H1 (cell line): Measurements from ENCODE around the gene ATP13A3. TPM values are rescaled to one million over a fixed set of nuclear protein-coding genes. Genes with fewer than 3 reads are reported as not detected.

ENCODE experiments used
- CTCF ChIA-PET: fragments of 300-600 bp; sonication (Branson Sonifier 250); formaldehyde crosslinking; loops from one replicate; lab custom pipeline; 2021; ENCODE audit not compliant: partially characterized antibody; lab: Charles Lee
- POLR2A ChIA-PET: fragments of 300-600 bp; sonication (Branson Sonifier 250); formaldehyde crosslinking; loops from one replicate; lab custom pipeline; 2021; ENCODE audit warnings: inconsistent platforms; ENCODE audit not compliant: partially characterized antibody; lab: Charles Lee
- DNase-seq, 2 experiments: peaks; one replicate each; pipeline versions ENCODE4 v3.0.0 to v3.0.0-alpha.2; 2010 to 2022; ENCODE audit warnings: low spot score in 2 of 2, low read depth in 1 of 2, mixed read lengths in 1 of 2
- FAIRE-seq: peaks from 2 replicates; lab custom pipeline; 2011; peaks lifted over from hg19 to GRCh38; lab: Jason Lieb, UNC
- H2AFZ ChIP-seq: 2 replicates; pipeline ENCODE4 v1.8.1; 2012; ENCODE audit warnings: low read length, inconsistent platforms
- H2AK5ac ChIP-seq: 2 replicates; pipeline ENCODE4 v1.6.1; 2013; ENCODE audit warnings: low read depth, low read length
- H2BK120ac ChIP-seq: replicated peaks from 2 replicates; pipeline ENCODE3; 2013; ENCODE audit warnings: low read depth, low read length, inconsistent platforms
- H2BK12ac ChIP-seq: 2 replicates; pipeline ENCODE4 v1.6.1; 2013; ENCODE audit warnings: low read depth, low read length
- H2BK15ac ChIP-seq: 2 replicates; pipeline ENCODE4 v1.6.1; 2013; ENCODE audit warnings: low read length
- H2BK20ac ChIP-seq: 2 replicates; pipeline ENCODE4 v1.6.1; 2013; ENCODE audit warnings: low read length
- H2BK5ac ChIP-seq: 2 replicates; pipeline ENCODE4 v1.6.1; 2013; ENCODE audit warnings: low read depth, low read length
- H3K14ac ChIP-seq: 2 replicates; pipeline ENCODE4 v1.6.1; 2013; ENCODE audit warnings: inconsistent platforms; ENCODE audit not compliant: insufficient read length
- H3K18ac ChIP-seq: 2 replicates; pipeline ENCODE4 v1.6.1; 2013; ENCODE audit warnings: low read length; ENCODE audit errors: extremely low read depth
- H3K23ac ChIP-seq: 2 replicates; pipeline ENCODE4 v1.6.1; 2013; ENCODE audit warnings: inconsistent platforms; ENCODE audit not compliant: insufficient read length
- H3K23me2 ChIP-seq: 2 replicates; pipeline ENCODE4 v1.6.1; 2013; ENCODE audit warnings: low read depth, low read length
- H3K27ac ChIP-seq: 2 replicates; pipeline ENCODE4 v1.6.1; 2011; ENCODE audit warnings: low read depth, low read length, inconsistent platforms
- H3K27me3 ChIP-seq, 4 experiments: replicated peaks in 1 of 4; 1 replicate in 1 of 4; 2 replicates in 3 of 4; pipeline versions ENCODE4 v1.6.1 to v1.8.1; 2011 to 2013; ENCODE audit warnings: low read length in 3 of 4, mild to moderate bottlenecking in 3 of 4, inconsistent platforms in 2 of 4, mixed read lengths in 2 of 4, moderate library complexity in 1 of 4; ENCODE audit not compliant: control insufficient read depth in 3 of 4, insufficient read depth in 3 of 4; ENCODE audit errors: extremely low read depth in 1 of 4
- H3K36me3 ChIP-seq, 4 experiments: 2 replicates each; pipeline versions ENCODE4 v1.6.1 to v1.8.1; 2011 to 2013; ENCODE audit warnings: mild to moderate bottlenecking in 4 of 4, low read length in 3 of 4, moderate library complexity in 2 of 4, control low read depth in 1 of 4, inconsistent platforms in 1 of 4; ENCODE audit not compliant: insufficient read depth in 4 of 4, control insufficient read depth in 2 of 4
- H3K4ac ChIP-seq: replicated peaks from 2 replicates; pipeline ENCODE3; 2013; ENCODE audit warnings: low read length, low read depth, mixed read lengths, inconsistent platforms; ENCODE audit not compliant: insufficient read length
- H3K4me1 ChIP-seq, 4 experiments: replicated peaks in 1 of 4; 1 replicate in 1 of 4; 2 replicates in 3 of 4; pipeline versions ENCODE4 v1.6.1 to v1.8.1; 2011 to 2013; ENCODE audit warnings: low read length in 3 of 4, inconsistent platforms in 2 of 4, mixed read lengths in 1 of 4; ENCODE audit not compliant: insufficient read depth in 4 of 4, control insufficient read depth in 3 of 4
- H3K4me2 ChIP-seq, 2 experiments: 2 replicates each; pipeline versions ENCODE4 v1.6.1 to v1.8.1; 2011 to 2013; ENCODE audit warnings: low read depth in 2 of 2, low read length in 2 of 2, control low read depth in 1 of 2, inconsistent platforms in 1 of 2, mild to moderate bottlenecking in 1 of 2; ENCODE audit not compliant: insufficient read depth in 1 of 2
- H3K4me3 ChIP-seq, 4 experiments: fragments of 200-600, 300-600 bp in 1 of 4; sonication (generic), shearing (Covaris generic), sonication (Bioruptor Twin) in 1 of 4; 2 replicates each; pipeline versions ENCODE4 v1.5.1 to v1.8.1; 2011 to 2016; ENCODE audit warnings: low read length in 4 of 4, low read depth in 3 of 4, control low read depth in 2 of 4, inconsistent platforms in 2 of 4, mild to moderate bottlenecking in 2 of 4, mixed read lengths in 1 of 4, moderate library complexity in 1 of 4; ENCODE audit not compliant: insufficient read depth in 2 of 4; ENCODE audit errors: extremely low read depth in 1 of 4
- H3K56ac ChIP-seq: replicated peaks from 2 replicates; pipeline ENCODE3; 2013; ENCODE audit warnings: low read depth, mild to moderate bottlenecking, mixed read lengths, low read length, inconsistent platforms; ENCODE audit not compliant: insufficient read length
- H3K79me1 ChIP-seq: 2 replicates; pipeline ENCODE4 v1.6.1; 2013; ENCODE audit warnings: low read depth, low read length, control low read depth
- H3K79me2 ChIP-seq, 2 experiments: 2 replicates each; pipeline versions ENCODE4 v1.6.1 to v1.8.1; 2012 to 2013; ENCODE audit warnings: low read length in 2 of 2, mild to moderate bottlenecking in 2 of 2, inconsistent platforms in 1 of 2; ENCODE audit not compliant: insufficient read depth in 2 of 2, control insufficient read depth in 1 of 2
- H3K9ac ChIP-seq, 4 experiments: replicated peaks in 1 of 4; 1 replicate in 1 of 4; 2 replicates in 3 of 4; pipeline versions ENCODE4 v1.6.1 to v1.8.1; 2011 to 2013; ENCODE audit warnings: low read depth in 3 of 4, low read length in 3 of 4, control low read depth in 2 of 4, mild to moderate bottlenecking in 2 of 4, moderate library complexity in 2 of 4, inconsistent platforms in 1 of 4; ENCODE audit errors: extremely low read depth in 1 of 4
- H3K9me3 ChIP-seq, 2 experiments: 2 replicates each; pipeline versions ENCODE4 v1.6.1 to v1.8.1; 2012 to 2013; ENCODE audit warnings: mild to moderate bottlenecking in 2 of 2, moderate library complexity in 2 of 2, control low read depth in 1 of 2, inconsistent platforms in 1 of 2, low read depth in 1 of 2, low read length in 1 of 2, mixed read lengths in 1 of 2; ENCODE audit not compliant: insufficient read depth in 2 of 2
- H4K20me1 ChIP-seq, 2 experiments: replicated peaks in 1 of 2; 2 replicates each; pipeline versions ENCODE3 to v1.8.1; 2011 to 2013; ENCODE audit warnings: inconsistent platforms in 2 of 2, low read length in 2 of 2, mild to moderate bottlenecking in 1 of 2; ENCODE audit not compliant: insufficient read depth in 2 of 2, control insufficient read depth in 1 of 2
- H4K5ac ChIP-seq: 2 replicates; pipeline ENCODE4 v1.6.1; 2013; ENCODE audit warnings: low read length, low read depth, mixed read lengths, inconsistent platforms; ENCODE audit not compliant: insufficient read length
- H4K8ac ChIP-seq: 2 replicates; pipeline ENCODE4 v1.8.0; 2013; ENCODE audit warnings: mild to moderate bottlenecking, moderate library complexity, low read length, inconsistent platforms; ENCODE audit not compliant: insufficient read depth; ENCODE audit errors: extremely low read depth
- H4K91ac ChIP-seq: replicated peaks from 2 replicates; pipeline ENCODE3; 2013; ENCODE audit warnings: low read length, mixed read lengths, inconsistent platforms; ENCODE audit not compliant: insufficient read length
- NRF1 ChIP-seq: IDR thresholded peaks from 2 replicates; pipeline ENCODE4 v1.6.1; 2011; ENCODE audit warnings: mild to moderate bottlenecking, low read depth, low read length, improper control_type of control experiment
- POLR2AphosphoS5 ChIP-seq: IDR thresholded peaks from 2 replicates; pipeline ENCODE4 v1.6.1; 2011; ENCODE audit warnings: low read depth, low read length
- RAD21 ChIP-seq, 2 experiments: IDR thresholded peaks in 1 of 2; conservative IDR thresholded peaks in 1 of 2; 2 replicates each; pipeline ENCODE4 v1.6.1; 2011; ENCODE audit warnings: low read depth in 2 of 2, low read length in 2 of 2, improper control_type of control experiment in 1 of 2, inconsistent platforms in 1 of 2, mild to moderate bottlenecking in 1 of 2, moderate library complexity in 1 of 2
- RFX5 ChIP-seq: IDR thresholded peaks from 2 replicates; pipeline ENCODE4 v1.6.1; 2011; ENCODE audit warnings: low read depth, low read length, improper control_type of control experiment, borderline replicate concordance
- SRF ChIP-seq: IDR thresholded peaks from 2 replicates; pipeline ENCODE4 v1.6.1; 2011; ENCODE audit warnings: mild to moderate bottlenecking, low read depth, low read length, moderate library complexity
- WGBS, 2 experiments: shearing (Covaris generic) in 1 of 2; methylation state at CpG; one replicate each; pipeline versions ENCODE4 v1.1.6 to v1.1.7; 2013 to 2015; ENCODE audit warnings: low lambda C conversion rate in 2 of 2, mixed read lengths in 2 of 2, inconsistent platforms in 1 of 2, low coverage in 1 of 2, missing lambda C conversion rate in 1 of 2; ENCODE audit not compliant: insufficient replicate concordance in 2 of 2, insufficient coverage in 1 of 2, insufficient read length in 1 of 2; ENCODE audit errors: extremely low coverage in 1 of 2, missing lambda C conversion rate in 1 of 2; 5-methylcytosine and 5-hydroxymethylcytosine counted together
- polyA plus RNA-seq, 7 experiments: library from polyadenylated mRNA; depleted of rRNA in 3 of 7; stranded (reverse) in 5 of 7; unstranded in 2 of 7; fragments of >200 nt in 5 of 7; fragments of 200-250 nt in 2 of 7; gene quantifications; 1 replicate in 5 of 7; 2 replicates in 1 of 7; 4 replicates in 1 of 7; pipeline versions ENCODE4 v1.2.1 to v1.2.3, GENCODE V29; 2011 to 2013; ENCODE audit warnings: missing spikeins in 2 of 7, mixed read lengths in 2 of 7
- total RNA-seq: library from RNA; stranded (reverse); fragmentation: NEBNext Ultra II Directional; extraction: Animal tissue kit (Norgen Biotek cat#: 25700); gene quantifications from 2 replicates; pipeline ENCODE4 v1.2.1, GENCODE V29; 2021

Gene ATP13A3
- total and polyA plus RNA-seq, 2 of the 8 experiments (the other 6 are each of a cell fraction or from before 2014, with no cell fraction given), result 18.6 to 92.2 TPM

DNA sequence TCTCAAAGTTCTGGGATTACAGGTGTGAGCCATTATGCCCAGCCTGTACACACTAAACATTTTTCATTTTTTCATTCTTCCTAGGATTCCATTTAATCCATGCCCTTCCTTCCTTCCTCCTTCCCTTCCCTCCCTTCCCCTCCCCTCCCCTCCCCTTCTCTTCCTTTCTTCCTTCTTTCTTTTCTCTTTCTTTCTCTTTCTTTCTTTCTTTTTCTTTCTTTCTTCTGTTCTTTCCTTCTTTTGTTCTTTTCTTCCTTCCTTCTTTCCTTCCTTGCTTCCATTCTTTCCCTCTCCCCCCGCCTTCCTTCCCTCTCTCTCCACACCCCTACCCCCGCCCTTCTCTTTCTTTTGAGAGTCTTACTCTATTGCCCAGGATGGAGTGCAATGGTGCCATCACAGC lies 40.9 kb upstream of the ATP13A3 start:
- Histone ChIP-seq H3K36me3 (no peaks in the 10 kb centered on the region), H3K27me3 (no peaks in the 10 kb centered on the region), H3K14ac (no peak overlapping the region), H3K9ac (no peak overlapping the region), H4K20me1 (no peaks in the 10 kb centered on the region), H3K4me2 (no peak overlapping the region), H2AFZ (no peak overlapping the region), H3K23ac (no peak overlapping the region), H2BK120ac (no peak overlapping the region), H4K91ac (no peak overlapping the region), H2BK5ac (no peak overlapping the region), H2BK12ac (no peak overlapping the region), H2BK20ac (no peak overlapping the region), H3K56ac (no peak overlapping the region), H2AK5ac (no peak overlapping the region), H3K4me1 (no peaks in the 10 kb centered on the region), H3K27ac (no peak overlapping the region), H4K8ac (no peak overlapping the region), H3K9me3 (no peaks in the 10 kb centered on the region), H3K23me2 (no peaks in the 10 kb centered on the region), H2BK15ac (no peak overlapping the region), H3K18ac (no peak overlapping the region), H3K4me3 (no peak overlapping the region), H3K79me2 (no peaks in the 10 kb centered on the region), H3K79me1 (no peaks in the 10 kb centered on the region), H4K5ac (no peak overlapping the region), H3K4ac (no peak overlapping the region)
- DNase-seq (no peak), FAIRE-seq (no peak)
- CTCF ChIA-PET, result interaction anchor here (0.7 kb wide), 1 partner anchor 39 kb away, joined by 3 read pairs; no protein-coding TSS in a partner anchor
- TF ChIP-seq RFX5 (no peak), RAD21 (IDR thresholded peaks at IDR 0.05 in 1 of 2, conservative IDR thresholded peaks at IDR 0.05 in 1 of 2; ENCODE audit: low read depth in 2 of 2, low read length in 2 of 2) (no peak), POLR2AphosphoS5 (no peak), NRF1 (no peak), SRF (no peak)
- POLR2A ChIA-PET, result no interaction called here
- WGBS, 2 experiments, result 57% methylated on average over 1 of the region's 2 CpGs; no CpG with 5 or more reads in 1 of the 2 experiments
